GM18868 (cell line): ENCODE data around the gene LRRK1.
A peak's percentile ranks its signal among the peaks of the same experiment; 100 is the strongest.

Experiments used
- ATAC-seq: cut with Tn5 transposase; IDR thresholded peaks from one replicate; pipeline ENCODE4 v1.9.1; 2021; ENCODE audit warnings: mild to moderate bottlenecking, moderate library complexity; ENCODE audit not compliant: unreplicated experiment

The LRRK1 gene

GRCh38 chr15:101036189-101036588, 117.0 kb downstream of the LRRK1 start:
- no peak for ATAC-seq

GRCh38 chr15:101037090-101037830, 118.1 kb downstream of the LRRK1 start:
- ATAC-seq = no peak

GRCh38 chr15:101038327-101039003, 119.3 kb downstream of the LRRK1 start:
- ATAC-seq = no peak

- no peak for ATAC-seq
Measured at GRCh38 chr15:101039461-101039860, 120.3 kb downstream of the LRRK1 start.

- ATAC-seq = no peak
Measured at GRCh38 chr15:101042320-101042719, 123.2 kb downstream of the LRRK1 start.

GRCh38 chr15:101043011-101043410, 123.9 kb downstream of the LRRK1 start:
- ATAC-seq = no peak

GRCh38 chr15:101043911-101044624, 124.9 kb downstream of the LRRK1 start:
- no peak for ATAC-seq

GRCh38 chr15:101044625-101045235, 125.6 kb downstream of the LRRK1 start:
- ATAC-seq = no peak

GRCh38 chr15:101045236-101045646, 126.1 kb downstream of the LRRK1 start:
- ATAC-seq = no peak

- peak; percentile 10 for ATAC-seq
Measured at GRCh38 chr15:101045835-101046691, 126.9 kb downstream of the LRRK1 start.

- peak; percentile 67 for ATAC-seq
Measured at GRCh38 chr15:101046826-101047225, 127.7 kb downstream of the LRRK1 start.

GRCh38 chr15:101047301-101047781, 128.2 kb downstream of the LRRK1 start:
- peak; percentile 10 for ATAC-seq

- ATAC-seq = no peak
Measured at GRCh38 chr15:101048176-101048575, 129.0 kb downstream of the LRRK1 start.

GRCh38 chr15:101048581-101049030, 129.4 kb downstream of the LRRK1 start:
- no peak for ATAC-seq

GRCh38 chr15:101049282-101049681, 130.1 kb downstream of the LRRK1 start:
- ATAC-seq = no peak

GRCh38 chr15:101049856-101050622, 130.9 kb downstream of the LRRK1 start:
- no peak for ATAC-seq

GRCh38 chr15:101050623-101051290, 131.6 kb downstream of the LRRK1 start:
- ATAC-seq = peak; percentile 43

GRCh38 chr15:101051291-101052030, 132.3 kb downstream of the LRRK1 start:
- ATAC-seq = no peak
